Endothelial cell of hepatic sinusoid (primary cell): Measurements from ENCODE around the gene RTN4IP1.

ENCODE experiments used
- in situ Hi-C: cut with HindIII; loops from 2 replicates; pipeline ENCODE4 v1.10.0; 2017; ENCODE audit warnings: low sequenced_read_pairs

Gene RTN4IP1

DNA sequence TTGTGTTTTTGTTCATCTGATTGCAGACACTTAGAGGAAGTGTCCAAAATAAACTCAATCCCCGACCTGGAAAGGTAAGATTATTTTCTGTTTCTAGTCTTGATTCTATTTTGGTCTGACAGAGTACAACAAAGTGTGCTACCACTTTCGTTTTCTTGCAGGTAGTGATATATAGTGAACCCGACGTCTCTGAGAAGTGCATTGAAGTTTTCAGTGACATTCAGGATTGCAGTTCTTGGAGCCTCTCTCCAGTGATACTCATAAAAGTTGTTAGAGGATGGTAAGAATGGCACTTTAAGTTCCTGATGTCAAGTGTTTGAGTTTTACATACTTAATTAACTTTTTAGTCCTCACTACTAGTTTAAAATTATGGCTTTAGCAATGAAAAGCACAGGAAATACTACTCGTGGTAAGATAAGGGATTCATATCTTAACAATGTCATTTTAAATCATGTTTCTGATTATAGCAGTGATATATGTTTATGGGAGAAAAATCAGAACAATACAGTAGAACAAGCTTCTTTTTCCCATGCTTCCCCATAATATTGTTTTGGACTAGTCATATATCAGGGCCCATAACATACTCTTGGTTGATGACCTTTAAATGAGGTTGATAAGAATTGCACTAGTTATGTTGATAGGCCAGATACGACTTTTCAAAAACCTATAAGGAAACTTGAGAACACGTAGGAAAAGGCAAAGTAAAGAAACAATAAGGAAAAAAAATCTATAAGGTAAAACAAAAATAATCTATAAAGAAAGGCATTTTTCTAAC, 104.0 kb downstream of the RTN4IP1 start:
- in situ Hi-C loops = no loop called here

DNA sequence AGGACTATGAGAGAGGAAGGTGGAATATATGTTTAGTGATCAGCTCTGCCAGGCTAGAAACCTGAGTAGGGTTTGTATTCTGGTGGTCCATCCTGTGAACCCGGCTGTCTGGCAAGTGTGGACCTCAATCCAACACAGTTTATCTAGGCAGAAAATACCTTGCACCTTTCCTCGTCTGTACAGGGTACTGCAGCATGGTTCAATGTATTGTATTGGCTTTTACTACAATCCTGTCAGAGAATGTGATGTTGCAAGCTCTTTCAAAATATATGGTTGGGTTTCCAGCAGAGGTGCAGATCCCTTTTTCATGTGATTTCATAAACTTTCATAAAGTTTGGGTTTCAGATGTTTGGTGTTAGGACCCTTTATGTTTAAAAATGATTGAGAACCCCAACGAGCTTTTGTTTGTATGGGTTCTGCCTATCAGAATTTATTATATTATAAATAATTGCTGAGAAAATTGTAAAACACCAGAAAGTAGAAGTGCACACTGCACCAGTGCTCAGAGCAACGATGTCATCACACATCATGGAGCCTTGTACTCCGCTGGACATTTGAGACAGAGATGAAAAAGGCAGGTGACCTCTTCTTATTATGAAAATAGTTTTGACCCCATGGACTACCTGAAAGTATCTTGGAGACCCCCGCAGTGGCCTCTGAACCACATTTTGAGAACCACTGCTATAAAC, 106.6 kb downstream of the RTN4IP1 start:
- in situ Hi-C loops = no loop called here
